OCI-LY1 (cell line): ENCODE data around the gene CCDC71L.
"Not testable (repeated sequence)": the region's sequence is repeated elsewhere in the genome, so short reads cannot be mapped to it uniquely, and the experiment has no call there.

Experiments used
- H2AFZ ChIP-seq: fragments of 200-600 bp; sonication (generic), shearing (Covaris generic); 2 replicates; pipeline ENCODE4 v1.6.0; 2014; ENCODE audit warnings: antibody characterized with exemption, mild to moderate bottlenecking, low read length
- H3F3A ChIP-seq: fragments of 200-600 bp; sonication (generic), shearing (Covaris generic); 2 replicates; pipeline ENCODE4 v1.6.0; 2014; ENCODE audit warnings: mild to moderate bottlenecking, antibody characterized with exemption, low read length, moderate library complexity; ENCODE audit not compliant: insufficient read depth
- H3K27ac ChIP-seq: fragments of 200-600 bp; sonication (generic); 2 replicates; pipeline ENCODE4 v1.5.1; 2014; ENCODE audit warnings: low read length, mixed run types, mild to moderate bottlenecking, low read depth; ENCODE audit not compliant: poor library complexity, severe bottlenecking
- H3K27me3 ChIP-seq: fragments of 200-600 bp; sonication (generic); 2 replicates; pipeline ENCODE4 v1.6.0; 2014; ENCODE audit warnings: antibody characterized with exemption, mild to moderate bottlenecking, low read length, moderate library complexity; ENCODE audit not compliant: insufficient read depth
- H3K36me3 ChIP-seq: fragments of 200-600 bp; sonication (generic); 2 replicates; pipeline ENCODE4 v1.6.1; 2014; ENCODE audit warnings: mild to moderate bottlenecking, antibody characterized with exemption, low read length, moderate library complexity, mixed read lengths; ENCODE audit not compliant: insufficient read depth
- H3K4me1 ChIP-seq: fragments of 200-600 bp; sonication (generic); 2 replicates; pipeline ENCODE4 v1.5.1; 2014; ENCODE audit warnings: mild to moderate bottlenecking, low read length, moderate library complexity; ENCODE audit not compliant: insufficient read depth, severe bottlenecking
- H3K4me2 ChIP-seq: fragments of 200-600 bp; sonication (generic), shearing (Covaris generic); 2 replicates; pipeline ENCODE4 v1.6.1; 2014; ENCODE audit warnings: low read length
- H3K4me3 ChIP-seq: fragments of 200-600 bp; sonication (generic); 2 replicates; pipeline ENCODE4 v1.5.1; 2014; ENCODE audit warnings: low read length, low read depth, mild to moderate bottlenecking, mixed read lengths; ENCODE audit not compliant: poor library complexity, severe bottlenecking
- H3K79me2 ChIP-seq: fragments of 200-600 bp; shearing (Covaris generic); 2 replicates; pipeline ENCODE4 v1.6.1; 2016; ENCODE audit warnings: mixed run types, low read length, mixed read lengths; ENCODE audit not compliant: insufficient read depth
- H3K9ac ChIP-seq: fragments of 200-600 bp; sonication (generic), shearing (Covaris generic); 2 replicates; pipeline ENCODE4 v1.6.1; 2014; ENCODE audit warnings: mild to moderate bottlenecking, low read length, mixed read lengths
- H3K9me2 ChIP-seq: fragments of 200-600 bp; sonication (generic), shearing (Covaris generic); 2 replicates; pipeline ENCODE4 v1.6.1; 2014; ENCODE audit warnings: low read depth, mild to moderate bottlenecking, low read length, mixed read lengths
- H3K9me3 ChIP-seq: fragments of 200-600 bp; shearing (Covaris generic); 2 replicates; pipeline ENCODE4 v1.6.1; 2014; ENCODE audit warnings: low read length, mixed read lengths
- H4K20me1 ChIP-seq: fragments of 200-600 bp; sonication (generic), shearing (Covaris generic); 2 replicates; pipeline ENCODE4 v1.6.0; 2016; ENCODE audit warnings: mild to moderate bottlenecking, low read length; ENCODE audit not compliant: insufficient read depth
- EZH2 ChIP-seq: fragments of 200-600 bp; sonication (generic), shearing (Covaris generic); IDR thresholded peaks from 2 replicates; pipeline ENCODE4 v1.8.0; 2017; ENCODE audit warnings: borderline replicate concordance, mixed run types, mild to moderate bottlenecking, antibody characterized with exemption, low read length, moderate library complexity, mixed read lengths
- TF ChIP-seq, protein P1 (sequence below): fragments of 200-600 bp; sonication (generic), shearing (Covaris generic); IDR thresholded peaks from 2 replicates; pipeline ENCODE4 v1.5.1; 2017; ENCODE audit warnings: mild to moderate bottlenecking, antibody characterized with exemption, low read length, moderate library complexity, mixed read lengths

The CCDC71L gene

DNA sequence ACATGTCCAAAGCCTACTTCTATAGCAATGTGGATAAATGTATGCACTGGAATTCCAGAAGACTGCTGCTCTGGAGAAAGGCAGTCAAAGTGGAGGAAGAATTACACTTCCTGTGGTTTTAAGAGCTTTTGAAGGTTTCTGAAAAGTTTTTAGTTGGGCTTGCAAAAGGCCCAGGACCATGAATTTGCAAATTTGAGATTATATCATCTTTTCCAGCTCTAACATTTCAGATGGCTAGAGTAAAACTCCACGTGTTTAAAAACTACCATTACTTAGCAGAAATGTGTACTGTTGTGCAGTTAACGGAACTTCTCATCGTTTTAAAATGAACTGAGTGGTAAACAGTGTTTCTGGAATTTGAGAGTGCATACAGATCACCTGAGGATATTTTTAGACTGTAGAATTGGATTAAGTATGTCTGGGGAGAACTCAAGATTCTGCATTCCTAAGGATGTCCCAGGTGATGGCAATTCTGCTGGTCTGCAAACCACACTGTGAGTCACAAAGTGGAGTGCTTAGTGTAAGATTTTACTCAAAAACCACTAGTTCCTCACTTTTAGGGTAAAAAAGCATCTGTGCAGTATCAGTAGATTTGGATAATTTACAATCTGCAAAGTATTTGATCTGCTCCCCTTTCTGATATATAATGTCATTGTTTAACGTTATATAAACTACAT lies 32.9 kb upstream of the CCDC71L start:
- Histone ChIP-seq H3K36me3 (no peaks in the 10 kb centered on the region), H4K20me1 (no peaks in the 10 kb centered on the region), H2AFZ (no peak overlapping the region), H3K4me2 (no peak overlapping the region), H3K9me2 (no peaks in the 10 kb centered on the region), H3K4me1 (no peaks in the 10 kb centered on the region), H3K9me3 (no peaks in the 10 kb centered on the region), H3K27ac (no peak overlapping the region), H3K27me3 (no peaks in the 10 kb centered on the region), H3K79me2 (no peaks in the 10 kb centered on the region), H3F3A (no peaks in the 10 kb centered on the region), H3K4me3 (no peak overlapping the region), H3K9ac (no peak overlapping the region)
- TF ChIP-seq EZH2 = no peak
- TF ChIP-seq, protein P1, sequence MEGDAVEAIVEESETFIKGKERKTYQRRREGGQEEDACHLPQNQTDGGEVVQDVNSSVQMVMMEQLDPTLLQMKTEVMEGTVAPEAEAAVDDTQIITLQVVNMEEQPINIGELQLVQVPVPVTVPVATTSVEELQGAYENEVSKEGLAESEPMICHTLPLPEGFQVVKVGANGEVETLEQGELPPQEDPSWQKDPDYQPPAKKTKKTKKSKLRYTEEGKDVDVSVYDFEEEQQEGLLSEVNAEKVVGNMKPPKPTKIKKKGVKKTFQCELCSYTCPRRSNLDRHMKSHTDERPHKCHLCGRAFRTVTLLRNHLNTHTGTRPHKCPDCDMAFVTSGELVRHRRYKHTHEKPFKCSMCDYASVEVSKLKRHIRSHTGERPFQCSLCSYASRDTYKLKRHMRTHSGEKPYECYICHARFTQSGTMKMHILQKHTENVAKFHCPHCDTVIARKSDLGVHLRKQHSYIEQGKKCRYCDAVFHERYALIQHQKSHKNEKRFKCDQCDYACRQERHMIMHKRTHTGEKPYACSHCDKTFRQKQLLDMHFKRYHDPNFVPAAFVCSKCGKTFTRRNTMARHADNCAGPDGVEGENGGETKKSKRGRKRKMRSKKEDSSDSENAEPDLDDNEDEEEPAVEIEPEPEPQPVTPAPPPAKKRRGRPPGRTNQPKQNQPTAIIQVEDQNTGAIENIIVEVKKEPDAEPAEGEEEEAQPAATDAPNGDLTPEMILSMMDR = no peak

DNA sequence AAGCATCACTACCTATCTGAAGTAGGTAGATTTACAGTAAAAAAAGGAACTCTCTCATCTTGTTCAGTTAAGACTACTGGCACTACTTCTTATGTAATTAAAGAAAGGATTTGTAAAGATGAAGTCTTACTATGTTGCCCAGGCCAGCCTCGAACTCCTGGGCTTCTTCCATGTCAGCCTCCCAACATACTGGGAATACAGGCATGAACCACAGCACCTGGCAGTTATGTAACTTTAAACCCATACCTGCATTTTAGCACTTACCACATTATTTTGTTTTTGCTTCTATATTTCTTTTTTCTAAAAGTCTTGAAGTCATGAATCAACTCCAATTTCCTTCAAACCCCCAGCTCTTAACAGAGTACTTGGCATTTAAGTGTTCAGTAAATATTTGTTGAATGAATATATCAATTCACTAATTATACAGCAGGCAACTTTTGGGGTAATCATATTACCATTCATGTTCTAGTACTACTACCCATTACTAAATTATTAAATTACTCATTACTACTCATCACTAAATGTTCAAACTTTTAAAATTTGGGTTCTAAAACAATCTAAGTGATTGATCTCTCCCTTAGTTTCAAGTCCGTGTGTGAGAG lies 31.6 kb upstream of the CCDC71L start:
- Histone ChIP-seq H3K9me2 (no peaks in the 10 kb centered on the region), H3K36me3 (no peaks in the 10 kb centered on the region), H3K27me3 (no peaks in the 10 kb centered on the region), H2AFZ (no peak overlapping the region), H3K4me3 (no peak overlapping the region), H3K9ac (no peak overlapping the region), H3K4me2 (no peak overlapping the region), H3K27ac (no peak overlapping the region), H3F3A (no peaks in the 10 kb centered on the region), H3K4me1 (no peaks in the 10 kb centered on the region), H3K79me2 (no peaks in the 10 kb centered on the region), H4K20me1 (no peaks in the 10 kb centered on the region), H3K9me3 (no peaks in the 10 kb centered on the region)
- TF ChIP-seq, protein P1 = no peak

DNA sequence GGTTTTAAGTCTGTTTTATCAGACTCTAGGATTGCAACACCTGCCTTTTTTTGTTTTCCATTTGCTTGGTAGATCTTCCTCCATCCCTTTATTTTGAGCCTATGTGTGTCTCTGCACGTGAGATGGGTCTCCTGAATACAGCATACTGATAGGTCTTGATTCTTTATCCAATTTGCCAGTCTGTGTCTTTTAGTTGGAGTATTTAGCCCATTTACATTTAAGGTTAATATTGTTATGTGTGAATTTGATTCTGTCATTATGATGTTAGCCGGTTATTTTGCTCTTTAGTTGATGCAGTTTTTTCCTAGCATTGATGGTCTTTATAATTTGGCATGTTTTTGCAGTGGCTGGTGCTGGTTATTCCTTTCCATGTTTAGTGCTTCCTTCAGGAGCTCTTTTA lies 27.2 kb upstream of the CCDC71L start:
- not testable (repeated sequence) for H3K9me2 ChIP-seq, H2AFZ ChIP-seq, H3K79me2 ChIP-seq, H3K36me3 ChIP-seq, H3K4me1 ChIP-seq, H3F3A ChIP-seq, H3K9ac ChIP-seq, H3K4me3 ChIP-seq, H3K27ac ChIP-seq, H3K27me3 ChIP-seq, H3K9me3 ChIP-seq, H4K20me1 ChIP-seq, H3K4me2 ChIP-seq

GRCh38 chr7:106683941-106684340 lies 23.0 kb upstream of the CCDC71L start:
- Histone ChIP-seq H3F3A (no peaks in the 10 kb centered on the region), H3K36me3 (no peaks in the 10 kb centered on the region), H3K9ac (no peak overlapping the region), H2AFZ (no peak overlapping the region), H3K9me3 (no peaks in the 10 kb centered on the region), H3K27ac (no peak overlapping the region), H3K9me2 (peaks cover 2% of the 10 kb centered on the region; the same call in 1 of the 2 replicates), H3K4me2 (no peak overlapping the region), H3K4me1 (no peaks in the 10 kb centered on the region), H3K4me3 (no peak overlapping the region), H3K79me2 (no peaks in the 10 kb centered on the region), H3K27me3 (no peaks in the 10 kb centered on the region), H4K20me1 (no peaks in the 10 kb centered on the region)
- TF ChIP-seq, protein P1 = no peak
